ENCODE data around the gene VARS2.

VARS2 gene

DNA sequence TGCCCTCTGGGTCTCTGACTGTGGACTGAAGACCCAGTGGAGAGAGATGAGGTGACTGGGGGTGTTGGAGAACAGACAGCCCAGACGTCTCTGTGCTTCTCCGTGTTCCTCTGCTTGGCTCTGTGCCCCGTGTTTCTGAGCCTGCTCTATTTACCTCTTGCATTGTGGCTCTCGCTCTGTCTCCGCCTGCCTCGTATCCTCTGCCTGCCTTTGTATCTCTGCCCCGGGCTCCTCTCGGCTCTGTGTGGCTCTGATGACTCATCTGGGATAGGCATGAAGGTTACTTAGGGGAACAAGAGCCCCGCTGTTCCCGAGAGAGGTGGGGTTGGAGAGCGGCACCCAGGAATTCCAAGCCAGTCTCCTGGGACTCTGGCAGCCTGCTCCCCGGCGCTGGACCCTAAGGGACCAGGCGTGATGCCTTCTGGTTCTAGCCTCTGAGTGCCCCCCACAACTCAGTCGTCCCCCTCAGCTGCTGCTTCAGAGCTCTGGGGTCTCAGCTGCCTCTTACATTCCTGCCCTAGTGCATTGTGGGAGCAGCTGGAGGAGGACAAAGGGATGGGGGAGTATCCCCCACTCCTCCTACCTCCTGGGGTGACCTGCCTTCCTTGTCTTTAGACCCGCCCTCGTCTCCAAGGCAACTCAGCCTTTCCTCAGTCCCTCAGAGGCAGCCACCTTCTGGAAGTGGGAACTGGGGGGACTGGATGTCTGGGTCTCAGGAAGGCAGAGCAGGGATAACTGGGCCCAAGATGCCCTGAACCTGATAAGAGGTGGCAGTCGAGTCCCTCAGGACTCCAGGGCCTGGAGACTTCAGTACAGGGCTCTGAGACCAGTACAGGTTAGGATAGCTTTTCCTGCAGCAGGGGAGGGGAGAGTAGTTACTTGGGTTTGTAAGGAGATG lies 27.8 kb upstream of the VARS2 start (continued):
- TF ChIP-seq, protein P1, sequence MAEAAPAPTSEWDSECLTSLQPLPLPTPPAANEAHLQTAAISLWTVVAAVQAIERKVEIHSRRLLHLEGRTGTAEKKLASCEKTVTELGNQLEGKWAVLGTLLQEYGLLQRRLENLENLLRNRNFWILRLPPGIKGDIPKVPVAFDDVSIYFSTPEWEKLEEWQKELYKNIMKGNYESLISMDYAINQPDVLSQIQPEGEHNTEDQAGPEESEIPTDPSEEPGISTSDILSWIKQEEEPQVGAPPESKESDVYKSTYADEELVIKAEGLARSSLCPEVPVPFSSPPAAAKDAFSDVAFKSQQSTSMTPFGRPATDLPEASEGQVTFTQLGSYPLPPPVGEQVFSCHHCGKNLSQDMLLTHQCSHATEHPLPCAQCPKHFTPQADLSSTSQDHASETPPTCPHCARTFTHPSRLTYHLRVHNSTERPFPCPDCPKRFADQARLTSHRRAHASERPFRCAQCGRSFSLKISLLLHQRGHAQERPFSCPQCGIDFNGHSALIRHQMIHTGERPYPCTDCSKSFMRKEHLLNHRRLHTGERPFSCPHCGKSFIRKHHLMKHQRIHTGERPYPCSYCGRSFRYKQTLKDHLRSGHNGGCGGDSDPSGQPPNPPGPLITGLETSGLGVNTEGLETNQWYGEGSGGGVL (tag by site-specific recombination; IDR thresholded peaks at IDR 0.05): peak; percentile 89
- TF ChIP-seq ZNF10 (tag by site-specific recombination; IDR thresholded peaks at IDR 0.05) (no peak), GLIS1 (tag by site-specific recombination; IDR thresholded peaks at IDR 0.05) (peak; percentile 74), ZBTB20 (tag by site-specific recombination; IDR thresholded peaks at IDR 0.05) (peak; percentile 81), MEIS1 (CRISPR knock-in tag; IDR thresholded peaks at IDR 0.05; ENCODE audit: borderline replicate concordance) (no peak), ZNF629 (tag by site-specific recombination; IDR thresholded peaks at IDR 0.05) (peak; percentile 33; the same call in 1 of the 2 replicates), EGR2 (tag by site-specific recombination; IDR thresholded peaks at IDR 0.05; ENCODE audit: low read depth) (peak; percentile 70), ZNF843 (tag by site-specific recombination; IDR thresholded peaks at IDR 0.05) (0 out of 2 replicates have a peak, but pooled peaks have one; percentile 22), ZSCAN16 (tag by site-specific recombination; IDR thresholded peaks at IDR 0.05) (no peak), ZEB2 (tag by site-specific recombination; IDR thresholded peaks at IDR 0.05) (0 out of 2 replicates have a peak, but pooled peaks have one; percentile 61), IKZF3 (tag by site-specific recombination; IDR thresholded peaks at IDR 0.05) (0 out of 2 replicates have a peak, but pooled peaks have one; percentile 47), ZBTB17 (tag by site-specific recombination; IDR thresholded peaks at IDR 0.05) (peak; percentile 91), ZNF600 (tag by site-specific recombination; IDR thresholded peaks at IDR 0.05) (peak; percentile 7; the same call in 1 of the 2 replicates), ZXDB (tag by site-specific recombination; IDR thresholded peaks at IDR 0.05) (0 out of 2 replicates have a peak, but pooled peaks have one; percentile 15), SP2 (tag by site-specific recombination; IDR thresholded peaks at IDR 0.05) (peak; percentile 34; the same call in 1 of the 2 replicates), ZNF549 (tag by site-specific recombination; IDR thresholded peaks at IDR 0.05) (no peak), SP7 (tag by site-specific recombination; IDR thresholded peaks at IDR 0.05) (peak; percentile 71; the same call in 1 of the 2 replicates), ZNF324 (tag by site-specific recombination; IDR thresholded peaks at IDR 0.05) (no peak), ZSCAN30 (tag by site-specific recombination; IDR thresholded peaks at IDR 0.05) (0 out of 2 replicates have a peak, but pooled peaks have one; percentile 41), ZNF660 (tag by site-specific recombination; IDR thresholded peaks at IDR 0.05) (peak; percentile 73; the same call in 1 of the 2 replicates)
- TF ChIP-seq, protein P2, sequence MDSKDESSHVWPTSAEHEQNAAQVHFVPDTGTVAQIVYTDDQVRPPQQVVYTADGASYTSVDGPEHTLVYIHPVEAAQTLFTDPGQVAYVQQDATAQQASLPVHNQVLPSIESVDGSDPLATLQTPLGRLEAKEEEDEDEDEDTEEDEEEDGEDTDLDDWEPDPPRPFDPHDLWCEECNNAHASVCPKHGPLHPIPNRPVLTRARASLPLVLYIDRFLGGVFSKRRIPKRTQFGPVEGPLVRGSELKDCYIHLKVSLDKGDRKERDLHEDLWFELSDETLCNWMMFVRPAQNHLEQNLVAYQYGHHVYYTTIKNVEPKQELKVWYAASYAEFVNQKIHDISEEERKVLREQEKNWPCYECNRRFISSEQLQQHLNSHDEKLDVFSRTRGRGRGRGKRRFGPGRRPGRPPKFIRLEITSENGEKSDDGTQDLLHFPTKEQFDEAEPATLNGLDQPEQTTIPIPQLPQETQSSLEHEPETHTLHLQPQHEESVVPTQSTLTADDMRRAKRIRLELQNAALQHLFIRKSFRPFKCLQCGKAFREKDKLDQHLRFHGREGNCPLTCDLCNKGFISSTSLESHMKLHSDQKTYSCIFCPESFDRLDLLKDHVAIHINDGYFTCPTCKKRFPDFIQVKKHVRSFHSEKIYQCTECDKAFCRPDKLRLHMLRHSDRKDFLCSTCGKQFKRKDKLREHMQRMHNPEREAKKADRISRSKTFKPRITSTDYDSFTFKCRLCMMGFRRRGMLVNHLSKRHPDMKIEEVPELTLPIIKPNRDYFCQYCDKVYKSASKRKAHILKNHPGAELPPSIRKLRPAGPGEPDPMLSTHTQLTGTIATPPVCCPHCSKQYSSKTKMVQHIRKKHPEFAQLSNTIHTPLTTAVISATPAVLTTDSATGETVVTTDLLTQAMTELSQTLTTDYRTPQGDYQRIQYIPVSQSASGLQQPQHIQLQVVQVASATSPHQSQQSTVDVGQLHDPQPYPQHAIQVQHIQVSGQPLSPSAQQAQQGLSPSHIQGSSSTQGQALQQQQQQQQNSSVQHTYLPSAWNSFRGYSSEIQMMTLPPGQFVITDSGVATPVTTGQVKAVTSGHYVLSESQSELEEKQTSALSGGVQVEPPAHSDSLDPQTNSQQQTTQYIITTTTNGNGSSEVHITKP (tag by site-specific recombination; IDR thresholded peaks at IDR 0.05): 0 out of 2 replicates have a peak, but pooled peaks have one; percentile 25
- TF ChIP-seq, protein P3, sequence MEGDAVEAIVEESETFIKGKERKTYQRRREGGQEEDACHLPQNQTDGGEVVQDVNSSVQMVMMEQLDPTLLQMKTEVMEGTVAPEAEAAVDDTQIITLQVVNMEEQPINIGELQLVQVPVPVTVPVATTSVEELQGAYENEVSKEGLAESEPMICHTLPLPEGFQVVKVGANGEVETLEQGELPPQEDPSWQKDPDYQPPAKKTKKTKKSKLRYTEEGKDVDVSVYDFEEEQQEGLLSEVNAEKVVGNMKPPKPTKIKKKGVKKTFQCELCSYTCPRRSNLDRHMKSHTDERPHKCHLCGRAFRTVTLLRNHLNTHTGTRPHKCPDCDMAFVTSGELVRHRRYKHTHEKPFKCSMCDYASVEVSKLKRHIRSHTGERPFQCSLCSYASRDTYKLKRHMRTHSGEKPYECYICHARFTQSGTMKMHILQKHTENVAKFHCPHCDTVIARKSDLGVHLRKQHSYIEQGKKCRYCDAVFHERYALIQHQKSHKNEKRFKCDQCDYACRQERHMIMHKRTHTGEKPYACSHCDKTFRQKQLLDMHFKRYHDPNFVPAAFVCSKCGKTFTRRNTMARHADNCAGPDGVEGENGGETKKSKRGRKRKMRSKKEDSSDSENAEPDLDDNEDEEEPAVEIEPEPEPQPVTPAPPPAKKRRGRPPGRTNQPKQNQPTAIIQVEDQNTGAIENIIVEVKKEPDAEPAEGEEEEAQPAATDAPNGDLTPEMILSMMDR (tag by site-specific recombination; IDR thresholded peaks at IDR 0.05): no peak
- TF ChIP-seq, protein P4, sequence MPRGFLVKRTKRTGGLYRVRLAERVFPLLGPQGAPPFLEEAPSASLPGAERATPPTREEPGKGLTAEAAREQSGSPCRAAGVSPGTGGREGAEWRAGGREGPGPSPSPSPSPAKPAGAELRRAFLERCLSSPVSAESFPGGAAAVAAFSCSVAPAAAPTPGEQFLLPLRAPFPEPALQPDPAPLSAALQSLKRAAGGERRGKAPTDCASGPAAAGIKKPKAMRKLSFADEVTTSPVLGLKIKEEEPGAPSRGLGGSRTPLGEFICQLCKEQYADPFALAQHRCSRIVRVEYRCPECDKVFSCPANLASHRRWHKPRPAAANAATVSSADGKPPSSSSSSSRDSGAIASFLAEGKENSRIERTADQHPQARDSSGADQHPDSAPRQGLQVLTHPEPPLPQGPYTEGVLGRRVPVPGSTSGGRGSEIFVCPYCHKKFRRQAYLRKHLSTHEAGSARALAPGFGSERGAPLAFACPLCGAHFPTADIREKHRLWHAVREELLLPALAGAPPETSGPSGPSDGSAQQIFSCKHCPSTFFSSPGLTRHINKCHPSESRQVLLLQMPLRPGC (tag by site-specific recombination; IDR thresholded peaks at IDR 0.05): 0 out of 2 replicates have a peak, but pooled peaks have one; percentile 22
- TF ChIP-seq, protein P5, sequence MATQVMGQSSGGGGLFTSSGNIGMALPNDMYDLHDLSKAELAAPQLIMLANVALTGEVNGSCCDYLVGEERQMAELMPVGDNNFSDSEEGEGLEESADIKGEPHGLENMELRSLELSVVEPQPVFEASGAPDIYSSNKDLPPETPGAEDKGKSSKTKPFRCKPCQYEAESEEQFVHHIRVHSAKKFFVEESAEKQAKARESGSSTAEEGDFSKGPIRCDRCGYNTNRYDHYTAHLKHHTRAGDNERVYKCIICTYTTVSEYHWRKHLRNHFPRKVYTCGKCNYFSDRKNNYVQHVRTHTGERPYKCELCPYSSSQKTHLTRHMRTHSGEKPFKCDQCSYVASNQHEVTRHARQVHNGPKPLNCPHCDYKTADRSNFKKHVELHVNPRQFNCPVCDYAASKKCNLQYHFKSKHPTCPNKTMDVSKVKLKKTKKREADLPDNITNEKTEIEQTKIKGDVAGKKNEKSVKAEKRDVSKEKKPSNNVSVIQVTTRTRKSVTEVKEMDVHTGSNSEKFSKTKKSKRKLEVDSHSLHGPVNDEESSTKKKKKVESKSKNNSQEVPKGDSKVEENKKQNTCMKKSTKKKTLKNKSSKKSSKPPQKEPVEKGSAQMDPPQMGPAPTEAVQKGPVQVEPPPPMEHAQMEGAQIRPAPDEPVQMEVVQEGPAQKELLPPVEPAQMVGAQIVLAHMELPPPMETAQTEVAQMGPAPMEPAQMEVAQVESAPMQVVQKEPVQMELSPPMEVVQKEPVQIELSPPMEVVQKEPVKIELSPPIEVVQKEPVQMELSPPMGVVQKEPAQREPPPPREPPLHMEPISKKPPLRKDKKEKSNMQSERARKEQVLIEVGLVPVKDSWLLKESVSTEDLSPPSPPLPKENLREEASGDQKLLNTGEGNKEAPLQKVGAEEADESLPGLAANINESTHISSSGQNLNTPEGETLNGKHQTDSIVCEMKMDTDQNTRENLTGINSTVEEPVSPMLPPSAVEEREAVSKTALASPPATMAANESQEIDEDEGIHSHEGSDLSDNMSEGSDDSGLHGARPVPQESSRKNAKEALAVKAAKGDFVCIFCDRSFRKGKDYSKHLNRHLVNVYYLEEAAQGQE (tag by site-specific recombination; IDR thresholded peaks at IDR 0.05): peak; percentile 67
- TF ChIP-seq, protein P6, sequence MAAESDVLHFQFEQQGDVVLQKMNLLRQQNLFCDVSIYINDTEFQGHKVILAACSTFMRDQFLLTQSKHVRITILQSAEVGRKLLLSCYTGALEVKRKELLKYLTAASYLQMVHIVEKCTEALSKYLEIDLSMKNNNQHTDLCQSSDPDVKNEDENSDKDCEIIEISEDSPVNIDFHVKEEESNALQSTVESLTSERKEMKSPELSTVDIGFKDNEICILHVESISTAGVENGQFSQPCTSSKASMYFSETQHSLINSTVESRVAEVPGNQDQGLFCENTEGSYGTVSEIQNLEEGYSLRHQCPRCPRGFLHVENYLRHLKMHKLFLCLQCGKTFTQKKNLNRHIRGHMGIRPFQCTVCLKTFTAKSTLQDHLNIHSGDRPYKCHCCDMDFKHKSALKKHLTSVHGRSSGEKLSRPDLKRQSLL (tag by site-specific recombination; IDR thresholded peaks at IDR 0.05): peak; percentile 89
